Smooth muscle cell (in vitro differentiated cells): ENCODE data around the gene POU2F2. TPM values are rescaled to one million over a fixed set of nuclear protein-coding genes. Genes with fewer than 3 reads are reported as not detected.

Experiments used
- DNase-seq: peaks from one replicate; lab custom pipeline; 2025; ENCODE audit not compliant: unreplicated experiment; lab: John Stamatoyannopoulos, UW
- H2AFZ ChIP-seq: fragments of 200-600 bp; sonication (generic); 2 replicates; pipeline ENCODE4 v1.6.0; 2016; ENCODE audit warnings: antibody characterized with exemption, low read depth, mild to moderate bottlenecking
- H3F3A ChIP-seq: fragments of 200-600 bp; sonication (generic); 2 replicates; pipeline ENCODE4 v1.6.0; 2017; ENCODE audit warnings: antibody characterized with exemption, low read depth
- H3K27ac ChIP-seq: fragments of 200-600 bp; sonication (generic); 2 replicates; pipeline ENCODE4 v1.5.1; 2016; ENCODE audit warnings: low read depth, mild to moderate bottlenecking
- H3K27me3 ChIP-seq: fragments of 200-600 bp; sonication (generic); 2 replicates; pipeline ENCODE4 v1.6.1; 2016; ENCODE audit warnings: low read depth, mild to moderate bottlenecking
- H3K36me3 ChIP-seq: fragments of 200-600 bp; sonication (generic); 2 replicates; pipeline ENCODE4 v1.5.1; 2016; ENCODE audit warnings: low read depth
- H3K4me1 ChIP-seq: fragments of 200-600 bp; sonication (generic); 2 replicates; pipeline ENCODE4 v1.5.1; 2016; ENCODE audit warnings: low read depth
- H3K4me2 ChIP-seq: fragments of 200-600 bp; sonication (generic); 2 replicates; pipeline ENCODE4 v1.6.0; 2016; ENCODE audit warnings: mild to moderate bottlenecking
- H3K4me3 ChIP-seq: fragments of 200-600 bp; sonication (generic); 2 replicates; pipeline ENCODE4 v1.5.1; 2016; ENCODE audit warnings: mild to moderate bottlenecking
- H3K79me2 ChIP-seq: fragments of 200-600 bp; sonication (generic); 2 replicates; pipeline ENCODE4 v1.6.0; 2016; ENCODE audit warnings: low read depth, mild to moderate bottlenecking
- H3K9ac ChIP-seq: fragments of 200-600 bp; sonication (generic); 2 replicates; pipeline ENCODE4 v1.6.0; 2016; ENCODE audit warnings: low read depth
- H3K9me3 ChIP-seq: fragments of 200-600 bp; sonication (generic); replicated peaks from 2 replicates; pipeline ENCODE4 v1.5.1; 2016; ENCODE audit warnings: low read depth
- H4K20me1 ChIP-seq: fragments of 200-600 bp; sonication (generic); 2 replicates; pipeline ENCODE4 v1.6.0; 2016; ENCODE audit warnings: low read depth
- WGBS: methylation state at CpG from one replicate; pipeline ENCODE4 v1.1.7; 2016; ENCODE audit warnings: low lambda C conversion rate; 5-methylcytosine and 5-hydroxymethylcytosine counted together
- polyA plus RNA-seq: library from polyadenylated mRNA; unstranded; fragments of >200 nt; fragmentation: Nextera tagmentation; extraction: Ambion mirVana; gene quantifications from 2 replicates; pipeline ENCODE4 v1.2.1, GENCODE V29; 2016
- total RNA-seq: library from RNA; depleted of rRNA; stranded (reverse); fragments of >200 nt; gene quantifications from 2 replicates; pipeline ENCODE4 v1.2.3, GENCODE V29; 2014
- TF ChIP-seq, protein P1 (sequence below): fragments of 200-600 bp; sonication (generic); IDR thresholded peaks from 2 replicates; pipeline ENCODE4 v1.5.1; 2017; ENCODE audit warnings: borderline replicate concordance, mild to moderate bottlenecking, antibody characterized with exemption; ENCODE audit not compliant: insufficient read depth, poor library complexity, severe bottlenecking

Gene POU2F2
- total and polyA plus RNA-seq, 2 experiments from 2014 or later, result 0.99 to 6.3 TPM

DNA sequence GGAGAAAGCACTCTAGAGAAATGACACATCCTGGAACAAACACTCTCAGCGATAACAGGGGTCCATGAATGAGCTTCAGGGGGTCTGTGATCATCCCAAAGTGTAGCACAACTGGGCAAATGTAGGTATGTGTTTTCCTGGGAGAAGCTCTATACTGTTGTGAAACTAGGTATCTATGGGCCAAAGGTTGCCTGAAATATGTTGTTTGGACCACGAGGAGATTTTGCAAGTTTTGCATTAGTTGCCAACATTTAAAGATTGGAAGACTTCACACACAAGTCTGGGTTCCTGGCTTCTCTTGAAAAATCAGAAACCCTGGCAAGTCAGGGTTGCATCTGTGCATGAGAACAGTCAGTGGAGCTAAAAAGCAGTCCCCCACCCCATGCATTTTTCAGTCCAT, 26.7 kb upstream of the POU2F2 start:
- Histone ChIP-seq H3K79me2 (no peaks in the 10 kb centered on the region), H3K4me1 (no peaks in the 10 kb centered on the region), H3K4me2 (no peak overlapping the region), H3K4me3 (no peak overlapping the region), H3K27me3 (peaks cover 79% of the 10 kb centered on the region), H3K9ac (no peak overlapping the region), H3K27ac (no peak overlapping the region), H3K36me3 (no peaks in the 10 kb centered on the region), H3F3A (no peaks in the 10 kb centered on the region), H4K20me1 (no peaks in the 10 kb centered on the region), H3K9me3 (no peaks in the 10 kb centered on the region), H2AFZ (no peak overlapping the region)
- no peak for DNase-seq
- TF ChIP-seq, protein P1, sequence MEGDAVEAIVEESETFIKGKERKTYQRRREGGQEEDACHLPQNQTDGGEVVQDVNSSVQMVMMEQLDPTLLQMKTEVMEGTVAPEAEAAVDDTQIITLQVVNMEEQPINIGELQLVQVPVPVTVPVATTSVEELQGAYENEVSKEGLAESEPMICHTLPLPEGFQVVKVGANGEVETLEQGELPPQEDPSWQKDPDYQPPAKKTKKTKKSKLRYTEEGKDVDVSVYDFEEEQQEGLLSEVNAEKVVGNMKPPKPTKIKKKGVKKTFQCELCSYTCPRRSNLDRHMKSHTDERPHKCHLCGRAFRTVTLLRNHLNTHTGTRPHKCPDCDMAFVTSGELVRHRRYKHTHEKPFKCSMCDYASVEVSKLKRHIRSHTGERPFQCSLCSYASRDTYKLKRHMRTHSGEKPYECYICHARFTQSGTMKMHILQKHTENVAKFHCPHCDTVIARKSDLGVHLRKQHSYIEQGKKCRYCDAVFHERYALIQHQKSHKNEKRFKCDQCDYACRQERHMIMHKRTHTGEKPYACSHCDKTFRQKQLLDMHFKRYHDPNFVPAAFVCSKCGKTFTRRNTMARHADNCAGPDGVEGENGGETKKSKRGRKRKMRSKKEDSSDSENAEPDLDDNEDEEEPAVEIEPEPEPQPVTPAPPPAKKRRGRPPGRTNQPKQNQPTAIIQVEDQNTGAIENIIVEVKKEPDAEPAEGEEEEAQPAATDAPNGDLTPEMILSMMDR, result no peak
- 71% methylated on average over 2 of the region's 2 CpGs for WGBS

DNA sequence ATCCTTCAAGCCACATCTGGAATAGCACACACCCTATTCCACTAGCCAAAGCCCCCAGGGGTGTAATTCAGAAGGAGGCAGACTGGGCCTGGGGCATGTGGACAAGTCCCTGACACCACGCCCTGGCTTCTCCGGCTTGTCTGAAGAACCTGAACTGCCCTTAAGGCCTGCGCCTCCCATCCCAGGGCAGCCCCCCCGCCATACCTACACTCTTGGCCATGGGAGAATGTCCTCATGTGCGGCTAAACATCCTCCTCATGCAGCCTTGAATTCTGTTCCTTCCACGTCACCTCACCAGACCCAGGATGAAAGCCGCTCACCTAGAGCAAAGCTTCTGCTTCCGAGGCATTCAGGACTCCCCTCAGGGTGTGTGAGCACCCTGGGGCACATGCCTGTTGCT, 24.3 kb upstream of the POU2F2 start:
- Histone ChIP-seq H2AFZ (no peak overlapping the region), H3K4me1 (no peaks in the 10 kb centered on the region), H3K9me3 (no peaks in the 10 kb centered on the region), H4K20me1 (no peaks in the 10 kb centered on the region), H3K36me3 (no peaks in the 10 kb centered on the region), H3K4me2 (no peak overlapping the region), H3K9ac (no peak overlapping the region), H3F3A (no peaks in the 10 kb centered on the region), H3K79me2 (no peaks in the 10 kb centered on the region), H3K27me3 (peaks cover 61% of the 10 kb centered on the region), H3K4me3 (no peak overlapping the region), H3K27ac (no peak overlapping the region)
- no peak for DNase-seq
- WGBS, result 94% methylated on average over 8 of the region's 8 CpGs
- TF ChIP-seq, protein P1, result no peak

DNA sequence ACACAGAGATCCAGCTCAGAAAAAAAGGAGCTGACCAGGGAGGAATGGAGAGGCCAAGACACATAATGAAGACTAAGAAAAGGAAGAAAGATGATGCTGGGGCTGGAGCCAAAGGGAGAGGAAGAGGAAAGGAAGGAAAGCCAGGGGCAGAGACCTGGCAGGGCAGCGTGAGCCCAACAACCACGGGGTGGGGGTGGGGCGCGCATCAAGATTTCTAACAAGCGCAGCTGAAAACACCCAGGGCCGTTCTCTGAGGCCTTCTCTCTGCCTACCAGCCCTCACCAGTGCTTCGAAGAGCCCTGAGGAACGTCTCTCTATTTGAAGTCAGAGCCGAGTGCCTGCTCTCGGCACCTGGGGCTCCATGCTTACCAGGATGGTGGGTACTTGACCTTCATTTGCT, 23.6 kb upstream of the POU2F2 start:
- 52% methylated on average over 10 of the region's 10 CpGs for WGBS
- H3K79me2 ChIP-seq, result no peaks in the 10 kb centered on the region
- H3K9ac ChIP-seq, result no peak overlapping the region
- H3K27ac ChIP-seq, result no peak overlapping the region
- H3K4me1 ChIP-seq, result peaks cover 1% of the 10 kb centered on the region
- H3K4me3 ChIP-seq, result no peak overlapping the region
- TF ChIP-seq, protein P1, result no peak
- H3K36me3 ChIP-seq, result no peaks in the 10 kb centered on the region
- no peaks in the 10 kb centered on the region for H3K9me3 ChIP-seq
- H3F3A ChIP-seq, result no peaks in the 10 kb centered on the region
- H3K27me3 ChIP-seq, result peaks cover 53% of the 10 kb centered on the region
- no peak for DNase-seq
- no peaks in the 10 kb centered on the region for H4K20me1 ChIP-seq
- no peak overlapping the region for H2AFZ ChIP-seq
- no peak overlapping the region for H3K4me2 ChIP-seq

DNA sequence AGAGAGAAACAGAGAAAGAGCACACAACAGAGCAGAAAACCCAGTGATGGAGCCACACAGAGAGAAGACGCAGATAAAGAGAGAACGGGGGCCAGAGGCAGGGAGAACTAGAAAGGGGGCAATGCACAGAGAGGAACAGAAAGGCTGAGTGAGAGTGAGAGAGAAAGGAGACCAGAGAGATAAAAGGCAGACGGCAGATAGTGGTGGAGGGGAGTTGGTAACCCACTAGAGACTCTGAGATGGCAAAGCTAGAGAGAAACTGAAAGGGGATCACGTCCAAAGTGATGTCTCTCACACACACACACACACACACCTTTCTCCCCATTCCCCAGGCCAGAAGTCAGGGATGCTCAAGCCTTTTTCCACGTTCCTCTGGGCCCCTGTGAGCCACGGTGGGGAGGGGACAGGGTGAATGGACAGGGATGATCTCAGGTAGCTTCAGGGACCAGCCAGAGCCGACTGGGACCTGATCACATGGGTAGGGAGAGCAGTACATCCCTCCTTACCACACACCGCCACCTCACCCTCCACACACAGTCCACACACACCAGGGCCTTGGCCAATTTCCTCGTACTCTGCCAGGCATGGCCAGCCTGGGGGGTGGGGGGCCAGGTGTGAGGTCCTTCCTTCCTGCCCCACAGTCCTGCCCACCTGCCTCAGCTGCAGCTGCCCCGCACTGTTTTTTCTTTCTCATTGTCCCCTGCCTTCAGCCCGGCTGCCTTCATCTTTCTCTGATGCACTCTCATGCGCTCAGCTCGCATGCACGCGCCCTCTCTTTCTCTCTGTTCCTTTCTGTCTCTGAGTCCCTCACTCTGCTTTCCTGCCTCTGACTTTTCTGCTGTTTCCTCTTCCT, 22.5 kb upstream of the POU2F2 start:
- Histone ChIP-seq H3F3A (no peaks in the 10 kb centered on the region), H4K20me1 (no peaks in the 10 kb centered on the region), H3K9me3 (no peaks in the 10 kb centered on the region), H3K4me1 (peaks cover 3% of the 10 kb centered on the region), H2AFZ (no peak overlapping the region), H3K4me2 (no peak overlapping the region), H3K4me3 (no peak overlapping the region), H3K79me2 (no peaks in the 10 kb centered on the region), H3K27me3 (peaks cover 46% of the 10 kb centered on the region), H3K27ac (no peak overlapping the region), H3K9ac (no peak overlapping the region), H3K36me3 (no peaks in the 10 kb centered on the region)
- TF ChIP-seq, protein P1, result no peak
- 77% methylated on average over 15 of the region's 15 CpGs for WGBS
- no peak for DNase-seq
